Astrocyte of the spinal cord (primary cell): ENCODE data around the gene CCDC110.
A peak's percentile ranks its signal among the peaks of the same experiment; 100 is the strongest.

Experiments used
- DNase-seq: peaks from one replicate; pipeline ENCODE4 v3.0.0; 2011; ENCODE audit warnings: low read depth, low spot score
- H3K4me3 ChIP-seq: 2 replicates; pipeline ENCODE4 v1.5.1; 2011; ENCODE audit warnings: low read depth, mild to moderate bottlenecking, low read length, moderate library complexity
- CTCF ChIP-seq: IDR thresholded peaks from 2 replicates; pipeline ENCODE4 v1.5.1; 2012; ENCODE audit warnings: low read depth, mild to moderate bottlenecking, low read length, inconsistent platforms
- in situ Hi-C: cut with HindIII; loops from 2 replicates; pipeline ENCODE4 v1.10.0; 2017; ENCODE audit warnings: low sequenced_read_pairs

CCDC110 gene

GRCh38 chr4:185473247-185473646 lies 1.7 kb upstream of the CCDC110 start:
- no peak for DNase-seq
- H3K4me3 ChIP-seq = no peak overlapping the region
- in situ Hi-C loops = no loop called here
- TF ChIP-seq CTCF = no peak

GRCh38 chr4:185472103-185472542 lies 590 bp upstream of the CCDC110 start:
- TF ChIP-seq CTCF = no peak
- peak overlapping the region; percentile 66 for H3K4me3 ChIP-seq
- in situ Hi-C loops = no loop called here
- DNase-seq = peak; percentile 12

GRCh38 chr4:185470501-185471195 lies 885 bp downstream of the CCDC110 start:
- peak; percentile 20 for DNase-seq
- peak overlapping the region; percentile 72 for H3K4me3 ChIP-seq
- no peak for TF ChIP-seq CTCF
- in situ Hi-C loops = no loop called here

- no peak for TF ChIP-seq CTCF
- in situ Hi-C loops = no loop called here
- DNase-seq = no peak
- H3K4me3 ChIP-seq = no peak overlapping the region
Observed at GRCh38 chr4:185469580-185470154, 1.9 kb downstream of the CCDC110 start.

- in situ Hi-C loops = no loop called here
- no peak for TF ChIP-seq CTCF
- DNase-seq = no peak
- no peak overlapping the region for H3K4me3 ChIP-seq
Observed at GRCh38 chr4:185468999-185469398, 2.5 kb downstream of the CCDC110 start.

- no peak overlapping the region for H3K4me3 ChIP-seq
- DNase-seq = no peak
- TF ChIP-seq CTCF = no peak
- in situ Hi-C loops = no loop called here
Observed at GRCh38 chr4:185467991-185468390, 3.5 kb downstream of the CCDC110 start.
